IMR-90 (cell line): ENCODE measurements around the gene CDKAL1. TPM values are rescaled to one million over a fixed set of nuclear protein-coding genes. Genes with fewer than 3 reads are reported as not detected.

ENCODE experiments used
- ATAC-seq: fragments of 200-7000 bp; cut with Tn5 transposase; 2 replicates; pipeline ENCODE4 v1.9.1; 2020; ENCODE audit warnings: low read depth, mild to moderate bottlenecking, moderate library complexity
- BruUV-seq: library from RNA; stranded (reverse); fragments of 400-500 nt; replicated peaks from 2 replicates; lab custom pipeline; 2021; lab: Mats Ljungman, UMichigan
- CTCF ChIA-PET: fragments of 300-600 bp; formaldehyde crosslinking; extraction: SDS; loops from one replicate; lab custom pipeline; 2021; ENCODE audit warnings: antibody characterized with exemption; lab: Yijun Ruan, JAX
- POLR2A ChIA-PET: fragments of 300-600 bp; sonication (Branson Sonifier 250); formaldehyde crosslinking; loops from one replicate; lab custom pipeline; 2022; ENCODE audit warnings: antibody characterized with exemption; ENCODE audit not compliant: unreplicated experiment; lab: Charles Lee
- DNase-seq: peaks from one replicate; pipeline ENCODE4 v3.0.0; 2013
- H2AFZ ChIP-seq: replicated peaks from 2 replicates; pipeline ENCODE3; 2013; ENCODE audit warnings: low read length, mild to moderate bottlenecking; ENCODE audit not compliant: poor library complexity
- H2AK5ac ChIP-seq: 2 replicates; pipeline ENCODE4 v1.6.1; 2013; ENCODE audit warnings: low read depth, low read length, inconsistent platforms
- H2AK9ac ChIP-seq: replicated peaks from 2 replicates; pipeline ENCODE3; 2013; ENCODE audit warnings: mild to moderate bottlenecking, low read depth, low read length, moderate library complexity; ENCODE audit not compliant: poor library complexity
- H2BK120ac ChIP-seq: 2 replicates; pipeline ENCODE4 v1.6.1; 2013; ENCODE audit warnings: low read depth, low read length, inconsistent platforms
- H2BK15ac ChIP-seq: 3 replicates; pipeline ENCODE4 v1.6.1; 2013; ENCODE audit warnings: low read depth, low read length, inconsistent platforms
- H2BK20ac ChIP-seq: 2 replicates; pipeline ENCODE4 v1.6.1; 2013; ENCODE audit warnings: low read depth, mild to moderate bottlenecking, inconsistent platforms, low read length, moderate library complexity
- H2BK5ac ChIP-seq: 2 replicates; pipeline ENCODE4 v1.6.1; 2013; ENCODE audit warnings: mild to moderate bottlenecking, low read depth, low read length, inconsistent platforms; ENCODE audit not compliant: poor library complexity, severe bottlenecking
- H3K14ac ChIP-seq: replicated peaks from 2 replicates; pipeline ENCODE4 v1.6.1; 2013; ENCODE audit warnings: low read depth, low read length, inconsistent platforms
- H3K18ac ChIP-seq: 2 replicates; pipeline ENCODE4 v1.6.1; 2013; ENCODE audit warnings: low read depth, low read length, control low read depth
- H3K23ac ChIP-seq: 2 replicates; pipeline ENCODE4 v1.6.1; 2013; ENCODE audit warnings: low read depth, low read length, inconsistent platforms
- H3K27ac ChIP-seq: 2 replicates; pipeline ENCODE4 v1.5.1; 2013; ENCODE audit warnings: mild to moderate bottlenecking, control low read depth, low read length; ENCODE audit not compliant: insufficient read depth
- H3K27me3 ChIP-seq: 2 replicates; pipeline ENCODE4 v1.6.1; 2013; ENCODE audit warnings: low read length; ENCODE audit not compliant: control insufficient read depth, insufficient read depth
- H3K36me3 ChIP-seq: 2 replicates; pipeline ENCODE4 v1.6.1; 2013; ENCODE audit warnings: low read length, mixed read lengths; ENCODE audit not compliant: control insufficient read depth, insufficient read depth
- H3K4ac ChIP-seq: 2 replicates; pipeline ENCODE4 v1.6.1; 2013; ENCODE audit warnings: low read depth, low read length, inconsistent platforms
- H3K4me1 ChIP-seq: 2 replicates; pipeline ENCODE4 v1.6.1; 2013; ENCODE audit warnings: low read length, mixed read lengths; ENCODE audit not compliant: control insufficient read depth, insufficient read depth
- H3K4me2 ChIP-seq: 2 replicates; pipeline ENCODE4 v1.6.1; 2013; ENCODE audit warnings: low read depth, mild to moderate bottlenecking, control low read depth, low read length, moderate library complexity
- H3K4me3 ChIP-seq: 2 replicates; pipeline ENCODE4 v1.5.1; 2013; ENCODE audit warnings: low read depth, mild to moderate bottlenecking, control low read depth, low read length, moderate library complexity; ENCODE audit not compliant: insufficient read depth
- H3K56ac ChIP-seq: 2 replicates; pipeline ENCODE4 v1.6.1; 2013; ENCODE audit warnings: low read length, inconsistent platforms; ENCODE audit not compliant: insufficient read depth; ENCODE audit errors: extremely low read depth
- H3K79me1 ChIP-seq, 2 experiments: 2 replicates each; pipeline ENCODE4 v1.6.1; 2013; ENCODE audit warnings: low read length in 2 of 2, inconsistent platforms in 1 of 2, low read depth in 1 of 2
- H3K9ac ChIP-seq: 2 replicates; pipeline ENCODE4 v1.6.1; 2013; ENCODE audit warnings: low read depth, low read length, control low read depth
- H3K9me1 ChIP-seq: 2 replicates; pipeline ENCODE4 v1.6.1; 2013; ENCODE audit warnings: low read length, inconsistent platforms; ENCODE audit not compliant: insufficient read depth
- H3K9me3 ChIP-seq: 2 replicates; pipeline ENCODE4 v1.6.1; 2013; ENCODE audit warnings: low read length; ENCODE audit not compliant: control insufficient read depth, insufficient read depth
- H4K20me1 ChIP-seq: 2 replicates; pipeline ENCODE4 v1.6.1; 2013; ENCODE audit warnings: low read length, inconsistent platforms; ENCODE audit not compliant: insufficient read depth
- H4K5ac ChIP-seq: 2 replicates; pipeline ENCODE4 v1.6.1; 2013; ENCODE audit warnings: mild to moderate bottlenecking, low read depth, low read length, control low read depth
- H4K8ac ChIP-seq, 2 experiments: 2 replicates each; pipeline ENCODE4 v1.6.1; 2013; ENCODE audit warnings: low read depth in 2 of 2, low read length in 2 of 2, control low read depth in 1 of 2, inconsistent platforms in 1 of 2
- H4K91ac ChIP-seq: 2 replicates; pipeline ENCODE4 v1.6.1; 2013; ENCODE audit warnings: low read depth, low read length, inconsistent platforms; ENCODE audit not compliant: insufficient read depth
- CEBPB ChIP-seq: IDR thresholded peaks from 2 replicates; pipeline ENCODE4 v1.6.1; 2012; ENCODE audit warnings: low read depth, low read length, improper control_type of control experiment
- CHD1 ChIP-seq: IDR thresholded peaks from 2 replicates; pipeline ENCODE4 v1.6.1; 2012; ENCODE audit warnings: low read depth, low read length, improper control_type of control experiment
- FOS ChIP-seq: fragments of 150-350 bp; IDR thresholded peaks from 2 replicates; pipeline ENCODE4 v1.6.1; 2016; ENCODE audit warnings: low read depth, low read length
- MAFK ChIP-seq: IDR thresholded peaks from 2 replicates; pipeline ENCODE4 v1.6.1; 2012; ENCODE audit warnings: low read depth, low read length, improper control_type of control experiment
- MAZ ChIP-seq: IDR thresholded peaks from 2 replicates; pipeline ENCODE4 v1.6.1; 2012; ENCODE audit warnings: low read depth, mild to moderate bottlenecking, low read length, improper control_type of control experiment, moderate library complexity, borderline replicate concordance
- SMC3 ChIP-seq: fragments of 150-350 bp; IDR thresholded peaks from 2 replicates; pipeline ENCODE4 v1.6.1; 2016; ENCODE audit warnings: low read depth, mild to moderate bottlenecking, antibody characterized with exemption, low read length, moderate library complexity
- WGBS, 2 experiments: methylation state at CpG; one replicate each; pipeline versions ENCODE4 v1.1.5 to v1.1.7; 2013; ENCODE audit warnings: missing lambda C conversion rate in 2 of 2; ENCODE audit not compliant: insufficient read length in 1 of 2; ENCODE audit errors: extremely low coverage in 2 of 2; 5-methylcytosine and 5-hydroxymethylcytosine counted together
- dilution Hi-C: fragments of 300-500 bp; cut with HindIII; formaldehyde crosslinking; loops from one replicate; pipeline ENCODE4 v1.14.3; 2018; ENCODE audit warnings: low sequenced_read_pairs; ENCODE audit not compliant: unreplicated experiment
- in situ Hi-C: fragments of 300-500 bp; cut with MboI; formaldehyde crosslinking; loops from 3 replicates; pipeline ENCODE4 v1.14.3; 2019; ENCODE audit warnings: low sequenced_read_pairs, inconsistent platforms, mixed read lengths
- intact Hi-C: fragments of 100-400 bp; cut with micrococcal nuclease; formaldehyde crosslinking; loops from 2 replicates; pipeline ENCODE4 v1.10.0; 2022
- polyA plus RNA-seq, 3 experiments: library from polyadenylated mRNA; depleted of rRNA; stranded (reverse); fragments of >200 nt; gene quantifications; 2 replicates each; pipeline ENCODE4 v1.2.3, GENCODE V29; 2012; ENCODE audit warnings: low replicate concordance in 1 of 3
- total RNA-seq: library from RNA; depleted of rRNA; stranded (reverse); fragments of >200 nt; gene quantifications from 2 replicates; pipeline ENCODE4 v1.2.3, GENCODE V29; 2012

Gene CDKAL1
- total and polyA plus RNA-seq, 2 of the 4 experiments (the other 2 are of a cell fraction): 3.7 to 13.1 TPM

DNA sequence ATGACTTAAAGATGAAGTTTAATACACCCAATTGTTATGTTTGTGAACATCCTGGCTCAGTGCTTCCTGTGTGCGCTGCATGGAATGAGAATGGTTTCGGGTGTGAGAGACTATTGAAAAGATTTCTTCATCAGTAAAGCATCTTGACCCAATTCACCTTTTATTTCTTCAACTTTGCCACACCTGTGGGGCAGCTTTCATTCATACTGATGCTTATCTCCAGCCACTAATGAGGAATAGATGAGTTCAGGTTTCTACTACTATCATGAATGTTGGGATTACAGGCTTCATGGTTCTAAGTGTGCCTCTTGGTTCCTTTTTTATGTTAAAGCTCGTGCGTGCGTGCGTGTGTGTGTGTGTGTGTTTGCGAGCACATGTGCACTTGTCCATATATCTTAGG, 685.6 kb downstream of the CDKAL1 start:
- no peak overlapping the region for H2BK15ac ChIP-seq
- peaks cover 3% of the 10 kb centered on the region; the same call in 1 of the 2 replicates for H3K9me3 ChIP-seq
- dilution Hi-C loops: no loop called here
- no peak overlapping the region for H2BK5ac ChIP-seq
- H3K4me1 ChIP-seq: no peaks in the 10 kb centered on the region
- intact Hi-C loops: no loop called here
- H3K18ac ChIP-seq: no peak overlapping the region
- H3K27ac ChIP-seq: no peak overlapping the region
- H4K8ac ChIP-seq: no peak overlapping the region
- in situ Hi-C loops: no loop called here
- no peak for ATAC-seq
- no peak overlapping the region for H4K5ac ChIP-seq
- no peaks in the 10 kb centered on the region for H3K27me3 ChIP-seq
- no peak overlapping the region for H2AK9ac ChIP-seq
- no CpG with 5 or more reads among the region's 7 CpGs for WGBS, 2 experiments
- H3K4me3 ChIP-seq: no peak overlapping the region
- H4K91ac ChIP-seq: no peak overlapping the region
- DNase-seq: no peak
- POLR2A ChIA-PET: no interaction called here
- H3K14ac ChIP-seq: no peak overlapping the region
- no peak overlapping the region for H2AK5ac ChIP-seq
- H2AFZ ChIP-seq: no peak overlapping the region
- H2BK20ac ChIP-seq: no peak overlapping the region
- no peaks in the 10 kb centered on the region for H4K20me1 ChIP-seq
- H3K4me2 ChIP-seq: no peak overlapping the region
- CTCF ChIA-PET: no interaction called here
- H2BK120ac ChIP-seq: no peak overlapping the region
- H3K9ac ChIP-seq: no peak overlapping the region
- peaks cover 3% of the 10 kb centered on the region; the same call in 1 of the 2 replicates for H3K9me1 ChIP-seq
- no peaks in the 10 kb centered on the region for H3K36me3 ChIP-seq
- H3K4ac ChIP-seq: no peak overlapping the region
- no peak overlapping the region for H3K23ac ChIP-seq
- BruUV-seq: no TSS peak
- TF ChIP-seq CEBPB (no peak), FOS (no peak), MAFK (no peak), MAZ (no peak), SMC3 (no peak), CHD1 (no peak)
- H3K56ac ChIP-seq: no peak overlapping the region
- no peaks in the 10 kb centered on the region for H3K79me1 ChIP-seq
